Lower leg skin (tissue), 4 donors: ENCODE data around the gene SRGAP1. TPM values are rescaled to one million over a fixed set of nuclear protein-coding genes. Genes with fewer than 3 reads are reported as not detected.

Source experiments
- DNase-seq, 2 donors: peaks; one replicate each; pipeline ENCODE4 v3.0.0-alpha.2; 2019; ENCODE audit warnings: low spot score in 2 of 2
- H3K4me3 ChIP-seq: fragments of 200-600 bp; sonication (generic); 2 replicates; pipeline ENCODE4 v1.5.1; 2017; ENCODE audit warnings: mild to moderate bottlenecking, low read depth; ENCODE audit not compliant: poor library complexity, severe bottlenecking
- CTCF ChIP-seq, 3 donors: fragments of 450-650 bp; IDR thresholded peaks; one replicate each; pipeline ENCODE4 v1.5.1; 2016; ENCODE audit warnings: antibody characterized with exemption in 3 of 3, mild to moderate bottlenecking in 3 of 3, moderate library complexity in 2 of 3
- POLR2A ChIP-seq, 2 donors: fragments of 450-650 bp; IDR thresholded peaks; one replicate each; pipeline ENCODE4 v1.6.1; 2016 to 2017; ENCODE audit warnings: antibody characterized with exemption in 2 of 2, mild to moderate bottlenecking in 1 of 2, moderate library complexity in 1 of 2
- WGBS, 2 donors: methylation state at CpG; one replicate each; pipeline ENCODE4 v1.1.5; 2018; 5-methylcytosine and 5-hydroxymethylcytosine counted together
- intact Hi-C: fragments of 100-400 bp; cut with DNase I; formaldehyde crosslinking; loops from one replicate; pipeline ENCODE4 v1.15.0; 2023; ENCODE audit warnings: low total_unique reads
- total RNA-seq, 4 donors: library from RNA; depleted of rRNA; stranded (reverse); fragments of >200 nt; gene quantifications; one replicate each; pipeline ENCODE4 v1.1.0, GENCODE V29; 2016

The SRGAP1 gene
- total RNA-seq, 4 donors from 2014 or later, result 1.3 to 6.0 (median 1.7) TPM

DNA sequence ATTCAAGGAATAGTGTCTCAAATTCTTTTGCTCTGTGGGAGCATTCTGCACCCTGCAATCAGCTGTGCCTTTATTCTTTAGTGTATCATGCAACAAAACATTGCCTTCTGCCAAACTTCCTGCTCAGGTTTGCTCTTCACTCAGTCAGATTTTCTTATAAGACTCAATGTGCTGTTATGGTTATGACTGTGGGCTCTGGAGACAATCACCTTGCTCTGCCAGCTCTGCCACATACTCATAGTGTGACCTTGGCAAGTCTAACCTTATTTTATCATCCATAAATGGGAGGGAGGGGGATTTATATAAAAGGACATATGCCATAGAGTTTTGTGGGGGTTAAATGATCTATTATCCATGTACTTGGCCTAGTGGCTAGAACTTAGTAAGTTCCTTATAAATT lies 51.3 kb downstream of the SRGAP1 start:
- no peak overlapping the region for H3K4me3 ChIP-seq
- intact Hi-C loops, result no loop called here
- TF ChIP-seq CTCF (IDR thresholded peaks at IDR 0.05), result no peak
- TF ChIP-seq POLR2A (IDR thresholded peaks at IDR 0.05), result no peak
- no peak for DNase-seq

- intact Hi-C loops, result no loop called here
- DNase-seq, result no peak
- no peak for TF ChIP-seq CTCF (IDR thresholded peaks at IDR 0.05)
- no peak for TF ChIP-seq POLR2A (IDR thresholded peaks at IDR 0.05)
- no peak overlapping the region for H3K4me3 ChIP-seq
- WGBS, 2 donors, result 39 to 49% methylated on average over 2 of the region's 2 CpGs
These were observed 53.4 kb downstream of the SRGAP1 start for GRCh38 chr12:63897931-63898330.

DNA sequence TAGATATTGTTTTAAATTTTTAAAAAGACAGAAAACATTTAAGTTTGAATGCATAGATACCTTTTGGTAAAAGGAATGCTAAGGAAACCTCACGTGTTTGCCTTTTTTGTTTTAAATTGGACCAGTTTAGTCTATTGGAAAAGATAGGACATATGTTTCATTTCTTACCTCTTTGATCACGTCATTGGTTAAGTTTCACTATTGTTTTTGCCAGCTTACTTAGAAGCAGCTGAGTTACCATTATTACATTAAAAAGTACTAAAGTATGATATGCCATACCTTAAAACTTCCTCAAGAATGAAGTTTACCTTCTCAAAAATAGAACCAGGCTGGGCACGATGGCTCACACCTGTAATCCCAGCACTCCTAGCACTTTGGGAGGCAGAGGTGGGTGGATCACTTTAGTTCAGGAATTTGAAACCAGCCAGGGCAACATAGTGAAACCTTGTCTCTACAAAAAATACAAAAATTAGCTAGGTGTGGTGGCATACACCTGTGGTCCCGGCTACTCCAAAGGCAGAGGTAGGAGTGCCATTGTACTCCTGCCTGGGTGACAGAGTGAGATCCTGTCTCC lies 54.4 kb downstream of the SRGAP1 start:
- no peak overlapping the region for H3K4me3 ChIP-seq
- DNase-seq, result no peak
- TF ChIP-seq POLR2A (IDR thresholded peaks at IDR 0.05), result no peak
- no peak for TF ChIP-seq CTCF (IDR thresholded peaks at IDR 0.05)
- 73 to 77% methylated on average over 4 of the region's 4 CpGs for WGBS, 2 donors
- intact Hi-C loops, result no loop called here

GRCh38 chr12:63899396-63899795 lies 54.9 kb downstream of the SRGAP1 start:
- H3K4me3 ChIP-seq, result no peak overlapping the region
- WGBS, 2 donors, result 68 to 78% methylated on average over 4 of the region's 4 CpGs
- no peak for DNase-seq
- TF ChIP-seq POLR2A (IDR thresholded peaks at IDR 0.05), result no peak
- no peak for TF ChIP-seq CTCF (IDR thresholded peaks at IDR 0.05)
- intact Hi-C loops, result no loop called here

GRCh38 chr12:63900922-63901793 lies 56.7 kb downstream of the SRGAP1 start:
- WGBS, 2 donors, result 91% methylated on average over 2 of the region's 2 CpGs
- H3K4me3 ChIP-seq, result no peak overlapping the region
- no peak for DNase-seq

More at GRCh38 chr12:63900922-63901793, 56.7 kb downstream of the SRGAP1 start:
- TF ChIP-seq CTCF (IDR thresholded peaks at IDR 0.05) (no peak), POLR2A (IDR thresholded peaks at IDR 0.05) (no peak)
- intact Hi-C loops, result no loop called here
